Activated T-helper 1 cell treated with Interleukin-2 at 50 U/mL for 16 hours (primary cell): Measurements from ENCODE around the gene PPM1H.
"Not testable (repeated sequence)": the region's sequence is repeated elsewhere in the genome, so short reads cannot be mapped to it uniquely, and the experiment has no call there.

Experiments
- DNase-seq: peaks from one replicate; pipeline ENCODE4 v3.0.0-alpha.2; 2020; ENCODE audit warnings: low read depth

Gene PPM1H

GRCh38 chr12:62732861-62733427 is 202.0 kb downstream of the PPM1H start:
- no peak for DNase-seq

- no peak for DNase-seq
Observed at GRCh38 chr12:62731055-62731820, 203.7 kb downstream of the PPM1H start.

GRCh38 chr12:62730649-62731048 is 204.3 kb downstream of the PPM1H start:
- no peak for DNase-seq

GRCh38 chr12:62729579-62730544 is 205.1 kb downstream of the PPM1H start:
- not testable (repeated sequence) for DNase-seq

GRCh38 chr12:62728741-62729140 is 206.2 kb downstream of the PPM1H start:
- DNase-seq, result no peak

GRCh38 chr12:62726471-62726980 is 208.4 kb downstream of the PPM1H start:
- no peak for DNase-seq

GRCh38 chr12:62725781-62726180 is 209.2 kb downstream of the PPM1H start:
- DNase-seq, result no peak

- DNase-seq, result no peak
Observed at GRCh38 chr12:62724947-62725451, 210.0 kb downstream of the PPM1H start.

GRCh38 chr12:62724285-62724684 is 210.7 kb downstream of the PPM1H start:
- no peak for DNase-seq

- DNase-seq, result no peak
Observed at GRCh38 chr12:62722971-62723680, 211.8 kb downstream of the PPM1H start.

- DNase-seq, result no peak
Observed at GRCh38 chr12:62720661-62721330, 214.2 kb downstream of the PPM1H start.

- no peak for DNase-seq
Observed at GRCh38 chr12:62720025-62720424, 214.9 kb downstream of the PPM1H start.

- no peak for DNase-seq
Observed at GRCh38 chr12:62718762-62719426, 216.1 kb downstream of the PPM1H start.

- DNase-seq, result no peak
Observed at GRCh38 chr12:62717643-62718042, 217.3 kb downstream of the PPM1H start.

- no peak for DNase-seq
Observed at GRCh38 chr12:62716866-62717525, 218.0 kb downstream of the PPM1H start.

GRCh38 chr12:62716037-62716436 is 218.9 kb downstream of the PPM1H start:
- DNase-seq, result no peak

GRCh38 chr12:62714774-62715721 is 219.9 kb downstream of the PPM1H start:
- DNase-seq, result no peak

GRCh38 chr12:62714181-62714773 is 220.7 kb downstream of the PPM1H start:
- no peak for DNase-seq
